GM12891 (cell line): ENCODE results near the gene RNF121.

Source experiments
- DNase-seq: peaks from one replicate; pipeline ENCODE4 v3.0.0; 2011; ENCODE audit warnings: low spot score; ENCODE audit not compliant: insufficient read length
- FAIRE-seq: peaks from 2 replicates; lab custom pipeline; 2011; peaks lifted over from hg19 to GRCh38; lab: Jason Lieb, UNC
- PAX5 ChIP-seq: IDR thresholded peaks from 2 replicates; pipeline ENCODE4 v1.6.1; 2011; ENCODE audit warnings: low read length, moderate library complexity, mild to moderate bottlenecking; ENCODE audit not compliant: insufficient read depth, severe bottlenecking
- POLR2A ChIP-seq: IDR thresholded peaks from 2 replicates; pipeline ENCODE4 v1.6.1; 2011; ENCODE audit warnings: low read depth, low read length, control low read depth
- POLR2AphosphoS5 ChIP-seq: IDR thresholded peaks from 2 replicates; pipeline ENCODE4 v1.6.1; 2011; ENCODE audit warnings: low read depth, low read length, control low read depth
- POU2F2 ChIP-seq: IDR thresholded peaks from 2 replicates; pipeline ENCODE4 v1.6.1; 2011; ENCODE audit warnings: low read depth, mild to moderate bottlenecking, control low read depth, low read length, moderate library complexity
- SPI1 ChIP-seq: IDR thresholded peaks from 2 replicates; pipeline ENCODE4 v1.6.1; 2011; ENCODE audit warnings: low read depth, low read length, control low read depth
- TAF1 ChIP-seq: IDR thresholded peaks from 2 replicates; pipeline ENCODE4 v1.6.1; 2011; ENCODE audit warnings: low read depth, low read length, control low read depth

The RNF121 gene

GRCh38 chr11:72009156-72009555 is 80.3 kb downstream of the RNF121 start:
- no peak for TF ChIP-seq POLR2AphosphoS5
- no peak for TF ChIP-seq POU2F2
- TF ChIP-seq PAX5 = no peak
- no peak for TF ChIP-seq POLR2A
- TF ChIP-seq SPI1 = no peak
- TF ChIP-seq TAF1 = no peak

DNA sequence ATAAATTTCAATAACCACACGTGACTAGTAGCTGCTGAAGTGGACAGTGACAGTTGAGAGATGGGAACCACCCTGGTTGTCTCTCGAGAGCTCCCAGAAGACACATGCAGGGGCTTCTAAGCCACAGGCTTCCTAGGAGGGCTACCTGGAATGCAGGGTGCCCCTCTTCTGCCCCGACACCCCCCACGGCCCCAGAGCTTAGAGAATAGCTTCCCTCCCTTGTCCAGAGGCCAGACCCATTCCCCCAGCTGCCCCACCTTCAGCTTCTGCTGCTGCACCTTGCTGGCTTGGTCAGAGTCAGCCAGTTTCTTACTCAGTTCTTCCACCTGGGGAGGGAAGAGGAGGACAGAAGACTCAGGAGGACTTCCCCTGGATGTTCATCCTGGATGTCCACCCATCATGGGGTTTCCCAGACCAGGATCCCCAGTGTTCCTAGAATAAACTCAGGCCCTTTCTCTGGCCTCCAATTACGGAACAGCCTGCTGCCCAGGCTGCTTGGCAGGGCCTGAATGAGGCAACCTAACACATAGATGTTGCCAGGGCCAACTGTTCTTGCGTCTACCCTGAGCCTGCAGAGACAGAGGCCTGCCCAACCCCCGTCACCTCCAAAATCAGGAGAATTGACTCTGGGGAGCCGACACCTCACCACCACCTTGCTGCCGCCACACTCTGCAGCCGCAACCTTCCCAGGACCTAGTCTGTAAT is 81.8 kb downstream of the RNF121 start:
- FAIRE-seq = no peak
- TF ChIP-seq POLR2A (no peak; the same call in 1 of the 2 replicates), TAF1 (no peak), PAX5 (no peak), POLR2AphosphoS5 (no peak), SPI1 (no peak), POU2F2 (no peak)
- no peak for DNase-seq

More at GRCh38 chr11:72009156-72009555, 80.3 kb downstream of the RNF121 start:
- DNase-seq = no peak
- FAIRE-seq = no peak

- DNase-seq = no peak
- no peak for TF ChIP-seq TAF1
- TF ChIP-seq POU2F2 = no peak
- no peak for TF ChIP-seq POLR2A
- TF ChIP-seq POLR2AphosphoS5 = no peak
- TF ChIP-seq PAX5 = no peak
- no peak for TF ChIP-seq SPI1
- FAIRE-seq = no peak
Observed at GRCh38 chr11:72012091-72012630, 83.3 kb downstream of the RNF121 start.

GRCh38 chr11:72012897-72013721 is 84.3 kb downstream of the RNF121 start:
- DNase-seq (no peak), FAIRE-seq (no peak)
- TF ChIP-seq SPI1 = no peak
- TF ChIP-seq POU2F2 = no peak
- TF ChIP-seq POLR2AphosphoS5 = no peak
- no peak for TF ChIP-seq TAF1
- no peak for TF ChIP-seq POLR2A
- TF ChIP-seq PAX5 = no peak

- TF ChIP-seq SPI1 = no peak
- no peak for FAIRE-seq
Observed at GRCh38 chr11:72013765-72014711, 85.2 kb downstream of the RNF121 start.

DNA sequence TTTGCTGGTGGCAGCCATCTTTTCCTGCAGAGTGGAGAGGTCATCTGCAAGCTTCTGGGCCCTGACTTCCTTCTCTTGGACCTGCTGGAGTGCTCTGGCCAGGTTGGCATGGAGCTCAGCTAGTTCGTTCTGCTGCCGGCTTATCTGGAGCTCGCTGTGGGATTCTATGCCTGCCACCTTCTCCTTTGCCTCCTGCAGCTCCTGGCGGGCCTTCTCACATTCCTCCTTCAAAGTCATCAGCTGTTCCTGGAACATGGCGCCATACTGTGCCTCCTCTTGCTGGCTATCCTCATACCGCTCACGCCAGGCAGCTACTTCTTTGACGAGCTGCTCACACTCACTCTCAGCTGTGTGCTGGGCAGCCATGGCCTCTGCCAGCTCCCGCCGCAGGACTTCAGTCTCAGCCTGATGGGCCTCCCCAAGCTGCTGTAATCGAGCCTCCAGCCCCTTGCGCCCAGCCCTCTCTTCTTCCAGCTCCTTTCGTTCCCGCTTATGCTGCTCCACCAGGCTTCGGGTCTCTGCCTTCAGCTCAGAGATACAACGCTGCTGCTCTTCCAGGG is 86.0 kb downstream of the RNF121 start:
- DNase-seq (no peak), FAIRE-seq (no peak)
- TF ChIP-seq POU2F2 = no peak
- TF ChIP-seq POLR2AphosphoS5 = no peak
- no peak for TF ChIP-seq TAF1
- TF ChIP-seq PAX5 = no peak
- TF ChIP-seq POLR2A = no peak
- no peak for TF ChIP-seq SPI1

More at GRCh38 chr11:72013765-72014711, 85.2 kb downstream of the RNF121 start:
- DNase-seq = no peak

DNA sequence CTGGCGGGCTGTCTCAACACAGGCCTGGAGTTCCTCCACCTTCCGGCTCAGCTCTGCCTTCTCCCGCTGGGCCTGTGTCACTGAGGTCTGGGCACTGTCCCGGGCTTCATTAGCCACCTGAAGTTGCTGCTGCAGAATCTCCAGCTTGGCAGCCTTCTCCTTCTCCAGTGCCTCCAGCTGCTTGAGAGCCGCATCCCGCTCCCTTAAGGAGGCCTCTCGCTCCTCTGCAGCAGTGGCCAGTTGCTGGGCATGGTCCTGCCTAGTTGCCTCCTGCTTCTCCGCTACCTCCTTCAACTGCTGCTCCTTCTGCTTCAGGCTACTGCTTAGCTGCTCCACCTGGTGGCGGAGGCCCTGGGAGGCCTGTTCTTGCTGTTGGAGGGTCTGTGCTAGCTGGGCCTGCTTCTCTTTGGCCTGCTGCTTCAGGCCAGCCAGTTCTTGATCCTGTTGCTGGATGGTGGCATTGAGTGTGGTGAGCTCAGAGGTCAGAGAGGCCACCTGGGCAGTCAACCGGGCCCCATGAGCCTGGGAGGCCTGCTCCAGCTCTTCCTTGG is 86.7 kb downstream of the RNF121 start:
- no peak for DNase-seq
- peak; percentile 50 for FAIRE-seq
- TF ChIP-seq POU2F2 = no peak
- no peak for TF ChIP-seq PAX5
- TF ChIP-seq POLR2A = no peak
- TF ChIP-seq TAF1 = no peak
- TF ChIP-seq POLR2AphosphoS5 = no peak
- TF ChIP-seq SPI1 = no peak

DNA sequence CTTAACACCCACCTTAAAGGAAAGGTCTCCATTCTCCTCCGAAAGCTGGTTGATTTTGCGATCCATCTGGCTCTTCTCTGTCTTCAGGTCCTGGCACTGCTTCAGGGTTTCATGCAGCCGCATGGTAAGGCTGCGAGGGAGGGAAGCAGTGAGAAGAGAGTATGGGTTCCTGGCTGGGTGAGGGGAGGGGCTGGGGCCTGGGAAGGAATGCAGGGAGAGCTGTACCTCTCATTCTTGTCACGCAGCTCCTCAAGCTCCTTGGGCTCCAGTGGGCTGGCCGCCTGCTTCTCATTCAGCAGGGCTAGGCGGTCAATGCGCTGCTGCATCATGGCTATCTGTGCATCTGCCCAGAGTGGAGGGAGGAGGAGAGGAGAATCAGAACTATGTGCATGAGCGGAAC is 89.3 kb downstream of the RNF121 start:
- DNase-seq (no peak), FAIRE-seq (no peak)
- TF ChIP-seq POU2F2 (no peak), SPI1 (no peak), POLR2AphosphoS5 (no peak), POLR2A (no peak), PAX5 (no peak), TAF1 (no peak)
